ENCODE results near the gene KCNQ2.
A peak's percentile ranks its signal among the peaks of the same experiment; 100 is the strongest.
"Not testable (repeated sequence)": the region's sequence is repeated elsewhere in the genome, so short reads cannot be mapped to it uniquely, and the experiment has no call there.

KCNQ2 gene

DNA sequence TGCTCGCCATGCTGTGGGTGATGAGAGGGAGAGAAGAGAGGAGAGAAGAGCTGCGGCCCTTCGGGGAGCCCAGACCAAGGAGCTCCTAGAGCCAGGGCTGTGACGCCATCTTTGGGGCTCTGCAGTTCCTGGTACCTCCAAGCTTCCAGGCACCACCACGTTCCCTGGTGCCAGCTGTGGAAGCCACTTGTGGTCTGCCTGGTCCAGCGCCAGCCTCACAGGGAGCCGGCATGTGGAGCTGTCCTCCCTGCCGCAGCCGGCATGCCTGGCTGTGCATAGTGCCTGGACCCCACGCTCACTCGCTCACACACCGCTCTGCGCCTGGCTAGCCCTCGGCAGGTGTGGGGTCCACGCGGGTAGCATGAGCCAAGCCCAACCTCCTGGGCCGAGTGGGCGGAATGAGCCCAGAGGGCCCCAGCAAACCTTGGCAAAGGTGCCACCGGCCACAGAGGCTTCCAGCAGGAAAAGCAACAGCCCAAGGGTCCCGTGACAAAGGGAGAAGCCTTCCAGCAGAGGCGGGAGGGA, 92.0 kb downstream of the KCNQ2 start:
- no peak for DNase-seq

DNA sequence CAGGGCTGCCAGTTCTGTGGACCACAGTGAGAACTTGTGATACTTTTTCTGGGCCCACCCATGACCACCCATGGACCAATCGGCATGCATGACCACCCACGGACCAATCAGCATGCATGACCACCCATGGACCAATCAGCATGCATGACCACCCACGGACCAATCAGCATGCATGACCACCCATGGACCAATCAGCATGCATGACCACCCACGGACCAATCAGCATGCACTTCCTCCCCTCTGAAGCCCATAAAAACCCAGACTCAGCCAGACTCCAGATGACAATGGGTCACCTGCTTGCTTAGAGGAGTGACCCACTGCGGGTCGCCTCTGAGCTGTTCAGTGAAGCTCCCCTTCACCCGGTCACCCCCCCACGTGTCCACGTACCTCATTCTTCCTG, 92.6 kb downstream of the KCNQ2 start:
- not testable (repeated sequence) for DNase-seq

DNA sequence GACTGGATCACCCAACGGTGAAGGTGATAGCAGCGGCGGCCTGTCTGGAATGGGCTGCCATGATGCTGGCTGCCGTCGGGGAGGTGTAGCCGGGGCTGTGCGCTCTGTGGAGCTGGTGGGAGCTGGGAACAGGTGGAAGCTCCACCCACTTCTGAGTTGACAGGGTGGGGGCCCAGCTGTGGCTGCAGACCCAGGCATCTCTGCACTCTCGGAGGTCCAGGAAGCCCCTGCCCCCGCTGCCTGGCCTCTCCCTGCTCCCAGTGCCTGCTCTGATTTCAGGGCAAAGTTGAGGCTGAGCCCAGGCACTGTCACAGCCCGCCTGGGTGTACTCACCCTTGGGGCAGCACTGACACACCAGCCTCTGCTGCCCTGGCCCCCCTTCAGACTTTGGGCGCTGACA, 93.2 kb downstream of the KCNQ2 start:
- DNase-seq, result no peak

DNA sequence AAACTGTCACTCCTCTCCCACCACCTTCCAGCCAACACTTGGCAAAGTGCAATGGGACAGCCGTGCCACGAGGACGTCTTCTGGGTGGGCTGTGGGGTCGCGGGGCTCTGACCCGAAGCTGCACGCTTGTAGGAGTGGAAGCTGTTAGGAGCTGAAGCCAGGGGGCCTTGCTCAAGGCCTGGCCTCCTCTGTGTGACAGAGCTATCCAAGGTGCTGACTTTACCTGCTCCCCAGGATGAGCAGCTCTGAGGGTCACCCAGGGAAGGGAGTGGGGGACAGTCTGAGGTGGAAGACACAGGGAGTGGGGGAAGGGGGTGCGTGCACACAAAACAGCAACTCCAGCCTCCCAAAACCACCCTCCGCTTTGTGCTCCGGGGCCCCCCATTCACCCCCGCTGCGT, 93.8 kb downstream of the KCNQ2 start:
- DNase-seq, result no peak

DNA sequence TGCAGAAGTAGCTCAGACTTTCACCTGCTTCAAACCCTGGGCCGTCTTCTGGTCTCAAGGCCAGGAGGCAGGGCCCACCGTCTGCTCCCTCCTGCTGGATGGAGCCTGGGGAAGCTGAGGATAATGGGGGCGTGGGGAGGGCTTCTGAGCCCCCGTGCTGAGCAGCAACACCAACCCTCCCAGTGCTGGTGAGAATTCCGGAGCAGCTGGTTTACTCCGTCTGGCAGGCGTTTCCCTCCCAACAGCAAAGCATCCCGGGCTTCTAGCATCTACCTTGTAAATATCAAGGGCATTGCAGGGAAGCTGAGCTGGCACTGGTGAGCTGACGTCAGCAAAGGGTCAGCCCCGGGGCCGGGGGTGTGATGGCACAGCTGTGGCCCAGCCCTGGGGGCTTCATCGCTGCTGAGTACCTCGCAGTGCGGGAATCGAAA, 94.5 kb downstream of the KCNQ2 start:
- no peak for DNase-seq

DNA sequence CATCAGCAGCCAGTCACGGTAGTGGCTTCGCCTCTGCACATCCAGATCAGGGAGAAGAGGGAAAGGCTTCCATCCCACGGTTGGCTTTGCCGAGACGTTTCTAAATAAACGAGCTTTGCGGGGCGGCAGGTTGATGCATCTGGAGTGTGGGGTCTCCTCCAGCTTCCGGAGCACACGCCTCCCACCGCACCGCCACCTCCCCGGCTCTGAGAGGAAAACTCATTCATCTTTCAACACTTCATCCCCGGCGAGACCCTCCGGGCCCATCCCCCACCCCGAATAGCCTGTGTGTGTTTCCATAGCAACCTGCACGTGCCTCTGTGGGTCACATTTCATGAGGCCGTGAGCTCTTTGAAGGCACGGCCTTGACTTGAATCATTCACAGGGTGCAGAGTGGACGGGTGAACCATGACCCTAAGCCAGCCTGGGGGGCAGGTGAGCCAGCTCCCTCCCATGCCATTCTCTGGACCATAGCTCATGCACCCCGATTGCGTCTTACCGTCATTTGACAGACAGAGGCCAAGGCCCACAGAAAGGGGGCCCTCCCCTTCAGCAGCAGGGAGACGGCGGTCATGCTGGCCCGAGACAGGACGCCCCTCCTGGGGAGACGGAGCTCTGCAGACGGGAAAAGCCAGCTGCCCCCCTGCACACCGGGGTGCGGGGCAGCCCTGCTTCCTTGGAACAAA, 95.1 kb downstream of the KCNQ2 start:
- DNase-seq, result peak; percentile 16

DNA sequence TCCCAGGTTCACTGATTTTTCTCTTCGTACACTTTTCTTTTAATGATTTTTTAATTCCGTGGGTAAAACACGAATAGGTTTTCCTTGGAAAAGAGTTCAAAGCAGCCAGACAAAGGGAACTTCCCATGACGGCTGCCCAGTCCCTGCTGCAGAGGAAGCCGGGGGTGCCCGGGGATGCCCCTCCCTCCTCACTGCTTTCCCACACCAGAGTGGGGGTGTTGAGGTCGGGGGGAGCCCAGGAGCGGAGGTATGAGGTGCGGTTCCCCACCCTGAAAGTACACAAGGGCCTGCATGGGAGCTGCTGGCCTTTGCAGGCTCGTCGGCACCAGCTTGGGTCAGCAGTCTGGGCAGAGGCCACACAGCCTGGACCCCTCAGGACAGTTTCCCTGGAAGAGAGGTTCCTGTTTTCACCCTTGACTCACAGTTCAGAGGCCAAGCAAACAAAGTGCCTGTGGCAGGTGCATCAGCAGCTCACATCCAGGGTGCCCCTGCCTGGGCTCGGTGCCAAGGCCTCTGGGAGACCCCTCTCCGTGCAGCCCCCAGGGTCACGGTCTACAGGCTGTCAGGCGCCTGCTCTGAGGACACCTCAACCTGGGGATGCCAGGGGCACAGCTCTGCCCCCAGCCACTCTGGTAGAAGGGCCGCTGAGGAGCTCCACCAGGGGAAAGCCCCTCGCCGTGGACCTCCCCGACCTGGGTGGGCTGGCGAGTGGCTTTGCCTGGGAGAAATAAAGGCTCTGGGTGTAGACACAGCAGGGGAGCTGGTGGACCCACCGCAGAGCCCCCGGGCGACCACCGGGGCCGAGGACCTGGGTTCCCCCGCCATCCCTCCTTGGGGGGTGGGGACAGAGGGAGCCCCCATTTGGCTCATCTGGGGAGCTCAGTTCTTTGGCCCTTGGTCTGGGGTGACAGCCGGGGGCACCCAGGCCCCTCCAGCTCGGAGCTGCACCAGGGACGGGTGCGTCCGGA, 95.9 kb downstream of the KCNQ2 start:
- no peak for DNase-seq

DNA sequence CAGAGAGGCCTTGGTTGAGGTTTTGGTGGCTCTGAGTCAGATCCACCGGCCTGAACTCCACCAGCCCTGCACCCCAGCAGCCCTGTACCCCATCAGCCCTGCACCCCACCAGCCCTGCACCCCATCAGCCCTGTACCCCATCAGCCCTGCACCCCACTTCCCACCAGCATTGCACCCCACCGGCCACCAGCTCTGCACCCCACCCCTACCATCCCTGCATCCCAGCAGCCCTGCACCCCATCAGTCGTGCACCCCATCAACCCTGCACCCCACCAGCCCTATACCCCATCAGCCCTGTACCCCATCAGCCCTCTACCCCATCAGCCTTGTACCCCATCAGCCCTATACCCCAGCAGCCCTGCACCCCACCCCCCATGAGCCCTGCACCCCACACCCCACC, 97.0 kb downstream of the KCNQ2 start:
- DNase-seq, result no peak

DNA sequence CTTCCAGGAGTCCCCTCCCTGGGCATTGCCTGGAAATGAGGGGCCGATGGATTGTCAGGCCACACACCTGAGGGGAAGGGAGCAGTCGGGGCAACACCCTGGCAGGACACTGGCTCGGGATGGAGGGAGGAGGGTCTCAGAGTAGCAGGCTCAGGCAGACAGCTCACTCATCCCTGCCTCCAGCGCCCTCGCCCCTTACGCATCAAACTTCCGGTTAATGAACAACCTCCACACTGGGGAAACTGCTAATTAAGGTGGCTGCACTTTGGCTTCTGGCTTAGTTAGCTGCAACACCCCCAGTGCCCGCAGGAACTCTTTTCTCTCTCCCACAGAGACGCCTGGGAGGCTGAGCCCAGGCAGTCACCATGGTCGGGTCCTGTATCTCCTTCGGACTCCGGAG, 98.0 kb downstream of the KCNQ2 start:
- DNase-seq, result no peak

DNA sequence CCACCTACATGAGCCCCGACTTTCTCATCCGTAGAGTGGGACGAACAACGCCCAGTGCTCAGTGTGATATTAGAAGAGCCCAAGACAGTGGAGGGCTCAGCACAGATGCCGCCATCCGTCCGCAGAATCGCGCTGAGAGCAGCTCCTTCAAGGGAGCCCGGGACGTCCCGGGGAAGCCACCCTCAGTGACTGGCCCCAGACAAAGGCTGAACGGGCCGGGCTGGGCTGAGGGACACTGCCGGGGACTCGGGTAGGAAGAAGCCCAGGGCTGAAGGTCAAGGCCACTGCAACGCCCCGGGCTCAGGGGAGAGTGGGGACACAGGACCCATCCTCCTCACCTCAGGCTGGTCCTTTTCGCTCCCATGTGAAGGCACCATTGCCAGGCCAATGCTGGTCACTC, 98.5 kb downstream of the KCNQ2 start:
- DNase-seq, result no peak

DNA sequence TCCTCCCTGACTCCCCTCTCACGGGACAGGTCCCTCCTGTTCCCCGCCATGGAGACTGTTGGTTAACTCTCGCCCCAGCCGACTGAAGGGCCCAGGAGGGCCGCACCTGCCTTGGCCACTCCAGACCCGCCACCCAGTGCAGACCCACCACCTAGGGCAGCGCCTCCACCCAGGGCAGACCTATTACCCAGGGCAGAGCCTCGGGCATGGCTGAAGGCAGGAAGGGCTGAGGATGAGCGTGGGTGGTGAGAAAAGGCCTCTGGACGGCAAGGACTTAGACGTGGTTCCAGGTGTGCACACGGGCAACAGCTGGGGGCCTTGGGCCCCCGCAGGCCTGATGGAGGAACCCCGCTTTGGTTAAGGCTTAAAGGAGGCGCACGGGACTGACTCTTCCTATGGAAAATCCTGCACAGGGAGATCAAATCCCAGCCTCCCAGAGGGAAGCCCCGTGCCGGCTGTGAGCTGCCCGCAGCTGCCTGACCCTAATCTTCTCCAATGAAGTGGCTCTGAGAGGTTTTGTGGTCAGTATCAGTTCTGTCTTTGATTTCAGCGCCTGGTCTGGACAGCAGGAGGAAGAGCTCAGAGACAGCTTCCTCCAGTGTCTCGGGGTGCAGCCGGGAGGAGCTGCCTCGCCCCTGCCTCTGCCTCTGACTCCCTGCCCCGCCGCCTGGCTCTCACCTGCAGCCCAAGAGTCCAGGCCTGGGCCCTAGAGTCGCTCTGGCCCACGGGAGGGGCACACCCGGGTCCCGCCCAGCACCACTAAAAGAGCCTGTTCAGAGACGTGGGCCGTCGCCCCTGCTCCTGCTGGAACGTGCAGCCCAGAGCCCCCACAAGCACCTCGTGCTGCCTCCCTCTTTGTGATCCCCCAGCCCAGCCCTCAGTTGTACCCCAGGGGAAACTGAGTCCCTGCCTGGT, 99.2 kb downstream of the KCNQ2 start:
- DNase-seq, result no peak

DNA sequence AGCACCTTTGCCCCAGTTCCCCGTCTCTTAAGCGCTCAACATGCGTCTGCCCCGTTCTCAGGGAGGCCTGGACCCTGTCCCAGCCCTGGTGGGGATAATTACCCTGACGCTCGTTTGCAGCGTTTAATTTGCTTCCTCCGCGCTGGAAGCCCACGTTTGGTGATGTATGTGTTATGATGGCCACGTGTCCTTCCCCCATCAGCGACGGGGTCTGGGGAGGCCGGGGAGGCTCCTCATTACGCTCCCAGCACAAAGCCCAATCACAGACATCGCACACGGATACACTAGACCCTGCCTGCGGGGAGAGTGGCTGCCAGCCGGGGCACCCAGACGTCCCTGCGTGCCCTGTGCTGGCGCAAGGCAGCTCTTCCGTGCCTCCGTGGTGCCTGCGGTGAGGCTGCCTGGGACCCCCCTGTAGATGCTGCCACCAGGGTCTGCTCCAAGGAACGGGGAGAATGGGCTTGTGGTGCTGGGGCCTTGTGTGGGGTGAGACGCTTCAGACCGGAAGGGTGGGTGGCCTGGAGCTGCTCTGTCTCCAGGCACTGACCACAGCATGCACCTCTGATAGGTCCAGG, 101.1 kb downstream of the KCNQ2 start:
- DNase-seq, result no peak

DNA sequence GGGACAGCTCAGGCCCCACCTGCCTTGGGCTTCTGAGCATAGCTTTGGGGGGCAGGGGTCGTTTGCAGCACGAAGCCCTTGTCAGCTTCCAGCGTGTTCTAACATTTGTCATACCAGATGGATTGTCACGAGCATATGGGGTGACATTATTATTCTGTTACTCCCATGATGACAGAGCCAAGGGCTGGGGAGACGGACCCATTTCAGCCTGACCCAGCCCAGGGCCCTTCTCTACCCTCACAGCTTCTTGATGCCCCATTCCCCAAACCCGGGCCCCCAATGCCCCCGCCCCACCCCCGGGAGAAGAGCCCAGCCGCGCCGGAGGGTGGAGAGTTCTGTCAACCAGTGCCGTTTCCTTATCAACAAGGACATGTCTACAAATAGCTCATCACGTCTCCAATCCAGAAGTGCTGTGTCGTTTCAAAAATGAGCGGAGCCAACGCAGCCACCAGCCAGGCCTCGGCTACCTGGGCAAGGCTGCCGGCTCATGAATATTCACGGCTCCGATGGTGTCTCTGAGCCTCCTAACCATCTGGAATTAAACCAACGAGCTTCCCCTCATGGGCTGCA, 101.8 kb downstream of the KCNQ2 start:
- no peak for DNase-seq

DNA sequence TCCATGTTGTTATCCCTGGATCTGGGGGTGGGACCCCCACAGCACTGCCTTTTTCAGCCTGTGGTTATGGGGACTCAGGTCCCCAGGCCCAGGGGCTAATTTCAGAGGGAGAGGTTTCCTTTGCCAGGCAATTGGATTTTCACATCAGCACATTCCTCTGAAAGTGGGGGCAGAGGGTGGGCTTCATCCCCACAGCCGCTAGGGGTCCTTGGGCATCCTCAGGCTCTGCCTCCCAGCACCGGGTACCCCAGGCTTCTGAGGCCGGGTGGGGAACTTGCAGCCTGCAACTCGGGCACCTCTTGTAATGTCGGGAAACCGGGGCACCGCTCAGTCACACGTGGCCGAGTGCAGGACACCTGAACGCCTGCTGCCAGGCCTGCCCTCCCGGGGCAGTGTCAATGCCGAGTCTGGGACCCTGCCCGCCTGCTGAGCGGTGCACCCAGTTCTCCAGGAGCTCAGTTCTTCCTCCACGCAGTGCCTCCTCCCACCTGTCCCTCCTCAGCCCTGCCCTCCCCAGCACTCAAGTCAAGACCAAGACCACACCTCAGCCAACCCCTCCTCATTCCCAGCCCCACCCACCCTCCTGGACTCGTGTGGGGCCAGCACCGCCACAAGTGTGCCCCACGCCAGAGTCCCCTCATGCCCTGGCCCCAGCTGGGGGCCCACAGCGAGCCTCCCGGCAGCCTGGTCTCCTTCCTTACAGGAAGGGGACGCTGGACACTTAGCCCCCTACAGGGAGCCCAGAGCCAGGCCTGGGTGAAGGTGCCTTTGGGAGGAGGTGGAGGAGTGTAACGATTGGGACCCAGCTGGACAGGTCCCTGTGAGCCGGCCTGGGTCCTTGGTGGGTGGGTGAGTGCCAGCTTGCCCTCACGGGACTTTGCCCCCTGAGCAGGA, 102.5 kb downstream of the KCNQ2 start:
- no peak for DNase-seq

DNA sequence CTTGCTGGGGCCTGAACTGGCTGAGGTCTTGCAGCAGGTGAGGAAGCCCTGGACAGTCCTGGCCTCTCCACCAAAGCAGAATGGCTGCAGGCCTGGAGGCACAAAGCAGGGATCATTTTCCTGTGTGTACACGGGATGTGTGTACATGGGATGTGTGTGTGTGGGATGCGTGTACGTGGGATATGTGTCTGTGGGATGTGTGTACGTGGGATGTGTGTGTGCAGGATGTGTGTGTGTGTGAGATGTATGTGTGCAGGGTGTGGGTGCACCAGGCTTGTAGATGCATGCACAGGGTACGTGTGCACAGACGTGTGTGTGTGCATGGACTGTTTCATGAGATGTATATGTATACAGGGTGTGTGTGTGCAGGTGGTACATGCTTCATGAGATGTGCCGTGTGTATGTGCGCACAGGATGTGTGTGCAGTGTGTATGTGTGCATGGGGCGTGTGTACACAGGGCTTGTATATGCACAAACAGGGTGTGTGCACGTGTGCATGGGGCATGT, 103.4 kb downstream of the KCNQ2 start:
- DNase-seq, result no peak

DNA sequence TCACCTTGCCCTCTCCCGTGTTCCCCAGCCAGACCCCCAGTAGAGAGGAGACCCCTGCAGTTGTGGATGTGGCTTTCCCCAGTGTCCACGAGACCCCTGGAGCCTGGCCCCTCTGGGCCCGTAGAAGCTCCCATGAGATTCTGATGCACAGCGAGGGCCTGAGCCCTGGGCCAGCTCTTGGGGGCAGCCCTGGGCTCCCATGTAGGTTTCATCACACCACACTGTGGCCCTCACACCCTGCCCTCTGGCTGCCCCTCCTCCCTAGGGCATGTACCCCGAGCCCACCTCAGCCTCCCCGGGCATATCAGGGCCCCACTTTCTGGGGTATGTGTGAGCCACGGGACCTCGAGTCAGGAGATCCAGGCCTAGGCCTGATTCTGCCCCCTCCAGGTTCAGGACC, 104.3 kb downstream of the KCNQ2 start:
- DNase-seq, result no peak

DNA sequence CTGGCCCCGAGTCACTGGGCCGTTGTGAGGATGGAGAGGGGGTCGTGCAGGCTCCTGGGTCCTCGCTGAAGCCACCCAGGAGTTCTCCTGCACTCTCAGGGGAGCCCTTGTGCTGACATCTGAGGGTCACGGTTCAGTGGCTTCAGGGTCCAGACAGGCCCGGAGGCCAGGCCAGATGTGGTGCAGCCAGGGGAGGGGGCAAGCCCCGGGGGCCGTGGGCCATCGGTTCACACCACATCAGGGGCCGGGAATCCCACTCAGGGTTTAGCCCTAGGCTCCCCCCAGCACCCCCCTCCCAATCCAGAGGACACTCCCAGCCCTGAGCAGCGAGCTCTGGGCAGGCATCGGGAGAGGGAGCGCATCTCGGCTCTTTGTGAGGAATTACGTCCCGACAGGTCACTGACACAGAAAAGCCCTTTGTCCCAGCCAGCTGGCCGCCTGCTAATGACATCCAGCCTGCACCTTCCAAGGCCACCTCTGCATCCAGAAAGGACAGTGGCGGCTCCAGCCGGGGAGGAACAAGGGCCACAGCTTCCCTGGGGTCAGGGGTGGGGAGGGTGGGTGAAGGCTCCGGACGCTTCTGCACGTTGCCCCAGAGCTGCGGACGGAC, 104.9 kb downstream of the KCNQ2 start:
- no peak for DNase-seq

DNA sequence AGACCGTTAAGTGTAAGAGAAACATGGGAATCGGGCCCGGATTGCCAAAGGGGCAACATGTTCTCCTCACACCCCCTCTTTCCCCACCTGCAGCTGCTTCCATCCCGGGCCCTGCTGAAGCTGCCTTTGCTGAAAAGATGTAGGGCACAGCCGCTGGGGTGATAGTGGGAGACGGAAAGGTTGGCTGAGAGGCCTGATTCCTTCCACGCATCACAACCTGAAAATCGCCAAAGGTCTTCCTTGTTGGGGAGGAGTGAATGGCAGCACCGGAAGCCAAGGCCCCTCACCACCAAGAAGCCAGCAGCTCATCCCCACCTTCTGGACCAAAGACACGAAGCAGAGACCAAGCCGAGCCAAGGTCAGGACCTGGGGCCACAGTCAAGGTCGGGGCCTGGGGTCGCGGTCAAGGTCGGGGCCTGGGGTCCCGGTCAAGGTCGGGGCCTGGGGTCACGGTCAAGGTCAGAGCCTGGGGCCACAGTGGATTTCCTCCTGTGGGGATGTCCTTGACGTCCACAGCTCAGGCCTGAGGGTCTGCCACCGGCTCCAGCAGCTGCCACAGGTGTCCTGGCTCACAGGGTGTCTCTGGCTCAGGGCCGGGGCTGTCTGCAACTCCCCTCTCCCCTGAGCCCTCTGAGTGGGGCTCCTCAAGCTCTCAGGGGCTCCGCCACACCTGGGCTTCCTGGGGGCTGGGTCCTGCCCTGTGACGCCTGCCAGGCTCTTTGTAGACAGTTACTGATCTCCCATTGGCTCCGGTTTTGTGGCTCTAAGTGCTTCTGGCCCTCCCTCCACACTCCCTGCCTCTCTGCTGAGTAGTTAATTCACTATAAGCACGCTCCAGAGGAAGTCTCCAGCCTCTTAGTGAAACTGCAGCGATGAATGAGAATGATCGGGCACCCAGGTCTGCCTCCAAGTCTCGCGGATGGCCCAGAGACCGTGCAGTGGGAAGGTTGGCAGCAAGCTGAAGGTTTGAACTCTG, 105.8 kb downstream of the KCNQ2 start:
- peak; percentile 80 for DNase-seq

Measured in NCI-H2227 treated with DMSO at 0.1 percent for 48 hours (cell line).